Endometrium (tissue), 2 donors: ENCODE data around the gene TNIP3.
"Not testable (repeated sequence)": the region's sequence is repeated elsewhere in the genome, so short reads cannot be mapped to it uniquely, and the experiment has no call there.

Source experiments
- FAIRE-seq: peaks from 2 replicates; lab custom pipeline; 2012; peaks lifted over from hg19 to GRCh38; lab: Jason Lieb, UNC
- donor health status: control.
- donor health status: control.

Gene TNIP3

GRCh38 chr4:121164291-121164690, at the start of gene TNIP3:
Gene TNIP3 (minus strand): TSS chr4:121164321. CDS start chr4:121164125, 196 bp downstream.
- no peak for FAIRE-seq

- FAIRE-seq, result peak; percentile 87
Measured at GRCh38 chr4:121212806-121213205, 48.7 kb upstream of the TNIP3 start.

GRCh38 chr4:121209171-121209570, 45.0 kb upstream of the TNIP3 start:
- no peak for FAIRE-seq

- FAIRE-seq, result no peak
Measured at GRCh38 chr4:121208244-121209007, 44.3 kb upstream of the TNIP3 start.

- FAIRE-seq, result not testable (repeated sequence)
Measured at GRCh38 chr4:121205777-121206176, 41.7 kb upstream of the TNIP3 start.

GRCh38 chr4:121200795-121201472, 36.8 kb upstream of the TNIP3 start:
- no peak for FAIRE-seq

- no peak for FAIRE-seq
Measured at GRCh38 chr4:121199742-121200561, 35.8 kb upstream of the TNIP3 start.

- no peak for FAIRE-seq
Measured at GRCh38 chr4:121198251-121198650, 34.1 kb upstream of the TNIP3 start.

GRCh38 chr4:121195649-121196048, 31.5 kb upstream of the TNIP3 start:
- FAIRE-seq, result no peak

- peak; percentile 88 for FAIRE-seq
Measured at GRCh38 chr4:121192480-121192879, 28.4 kb upstream of the TNIP3 start.

- peak; percentile 73 for FAIRE-seq
Measured at GRCh38 chr4:121192013-121192412, 27.9 kb upstream of the TNIP3 start.

- no peak for FAIRE-seq
Measured at GRCh38 chr4:121191361-121191760, 27.2 kb upstream of the TNIP3 start.

GRCh38 chr4:121190389-121190788, 26.3 kb upstream of the TNIP3 start:
- FAIRE-seq, result no peak

- FAIRE-seq, result no peak
Measured at GRCh38 chr4:121189326-121190215, 25.4 kb upstream of the TNIP3 start.

GRCh38 chr4:121187206-121187605, 23.1 kb upstream of the TNIP3 start:
- no peak for FAIRE-seq

- FAIRE-seq, result no peak
Measured at GRCh38 chr4:121185960-121186359, 21.8 kb upstream of the TNIP3 start.

GRCh38 chr4:121183989-121184388, 19.9 kb upstream of the TNIP3 start:
- no peak for FAIRE-seq

- FAIRE-seq, result no peak
Measured at GRCh38 chr4:121183361-121183760, 19.2 kb upstream of the TNIP3 start.

GRCh38 chr4:121182296-121182695, 18.2 kb upstream of the TNIP3 start:
- FAIRE-seq, result no peak

- FAIRE-seq, result no peak
Measured at GRCh38 chr4:121181493-121181892, 17.4 kb upstream of the TNIP3 start.

- no peak for FAIRE-seq
Measured at GRCh38 chr4:121180558-121180957, 16.4 kb upstream of the TNIP3 start.
